Measurements from ENCODE around the gene AP5S1. TPM values are rescaled to one million over a fixed set of nuclear protein-coding genes. Genes with fewer than 3 reads are reported as not detected.

Gene AP5S1
- total and polyA plus RNA-seq, 2 of the 13 experiments (the other 11 are each of a cell fraction or from before 2014, with no cell fraction given): 7.9 to 23.2 TPM

DNA sequence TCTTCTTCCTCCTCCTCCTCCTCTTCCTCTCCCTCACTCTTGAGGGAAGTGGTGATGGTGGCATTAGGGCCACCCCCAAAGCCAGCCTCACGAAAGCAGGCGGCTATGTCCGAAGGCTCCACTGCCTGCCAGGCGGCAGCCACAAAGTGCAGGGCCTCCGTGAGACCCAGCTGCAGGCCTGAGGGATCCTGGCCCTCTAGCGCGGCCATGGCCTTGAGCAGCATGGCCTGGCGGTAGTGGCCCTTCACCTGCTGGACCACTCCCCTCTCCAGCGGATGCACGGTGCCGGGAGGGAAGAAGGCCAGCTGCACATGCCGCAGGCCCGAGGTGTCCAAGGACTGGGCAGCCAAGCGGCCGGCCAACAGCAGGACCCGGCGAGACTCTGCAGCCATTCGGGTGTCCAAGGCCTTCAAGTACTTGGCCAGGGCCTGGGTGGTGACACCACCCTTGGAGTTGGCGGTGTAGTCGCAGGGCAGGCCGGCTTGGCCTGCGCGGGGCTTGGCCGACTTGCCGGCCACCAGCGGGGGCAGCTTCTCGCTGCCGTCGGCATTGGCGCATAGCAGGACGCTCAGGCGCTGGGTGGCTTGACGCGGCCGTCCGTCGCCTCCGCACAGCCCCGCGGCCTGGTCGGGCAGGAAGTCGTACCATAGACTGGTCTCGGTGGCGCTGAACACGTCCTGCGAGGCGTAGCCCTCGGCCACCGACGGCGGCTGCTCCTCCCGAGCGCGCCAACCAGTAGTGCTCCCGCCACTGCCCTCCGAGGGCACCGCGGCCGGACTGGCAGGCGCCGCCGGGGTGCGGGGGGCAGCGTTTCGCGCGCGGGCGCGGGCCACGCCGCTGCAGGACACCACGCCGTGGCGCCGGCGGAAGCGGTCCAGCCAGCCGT, 34.9 kb upstream of the AP5S1 start (continued):
- TF ChIP-seq, protein P1, sequence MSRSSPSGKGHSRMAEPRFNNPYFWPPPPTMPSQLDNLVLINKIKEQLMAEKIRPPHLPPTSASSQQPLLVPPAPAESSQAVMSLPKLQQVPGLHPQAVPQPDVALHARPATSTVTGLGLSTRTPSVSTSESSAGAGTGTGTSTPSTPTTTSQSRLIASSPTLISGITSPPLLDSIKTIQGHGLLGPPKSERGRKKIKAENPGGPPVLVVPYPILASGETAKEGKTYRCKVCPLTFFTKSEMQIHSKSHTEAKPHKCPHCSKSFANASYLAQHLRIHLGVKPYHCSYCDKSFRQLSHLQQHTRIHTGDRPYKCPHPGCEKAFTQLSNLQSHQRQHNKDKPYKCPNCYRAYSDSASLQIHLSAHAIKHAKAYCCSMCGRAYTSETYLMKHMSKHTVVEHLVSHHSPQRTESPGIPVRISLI (CRISPR knock-in tag; IDR thresholded peaks at IDR 0.05; ENCODE audit: borderline replicate concordance): no peak
- TF ChIP-seq, protein P2, sequence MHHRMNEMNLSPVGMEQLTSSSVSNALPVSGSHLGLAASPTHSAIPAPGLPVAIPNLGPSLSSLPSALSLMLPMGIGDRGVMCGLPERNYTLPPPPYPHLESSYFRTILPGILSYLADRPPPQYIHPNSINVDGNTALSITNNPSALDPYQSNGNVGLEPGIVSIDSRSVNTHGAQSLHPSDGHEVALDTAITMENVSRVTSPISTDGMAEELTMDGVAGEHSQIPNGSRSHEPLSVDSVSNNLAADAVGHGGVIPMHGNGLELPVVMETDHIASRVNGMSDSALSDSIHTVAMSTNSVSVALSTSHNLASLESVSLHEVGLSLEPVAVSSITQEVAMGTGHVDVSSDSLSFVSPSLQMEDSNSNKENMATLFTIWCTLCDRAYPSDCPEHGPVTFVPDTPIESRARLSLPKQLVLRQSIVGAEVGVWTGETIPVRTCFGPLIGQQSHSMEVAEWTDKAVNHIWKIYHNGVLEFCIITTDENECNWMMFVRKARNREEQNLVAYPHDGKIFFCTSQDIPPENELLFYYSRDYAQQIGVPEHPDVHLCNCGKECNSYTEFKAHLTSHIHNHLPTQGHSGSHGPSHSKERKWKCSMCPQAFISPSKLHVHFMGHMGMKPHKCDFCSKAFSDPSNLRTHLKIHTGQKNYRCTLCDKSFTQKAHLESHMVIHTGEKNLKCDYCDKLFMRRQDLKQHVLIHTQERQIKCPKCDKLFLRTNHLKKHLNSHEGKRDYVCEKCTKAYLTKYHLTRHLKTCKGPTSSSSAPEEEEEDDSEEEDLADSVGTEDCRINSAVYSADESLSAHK (CRISPR knock-in tag; IDR thresholded peaks at IDR 0.05; ENCODE audit: borderline replicate concordance): no peak
- TF ChIP-seq TOE1 (CRISPR knock-in tag; IDR thresholded peaks at IDR 0.05): no peak
- TF ChIP-seq ZNF788 (CRISPR knock-in tag; IDR thresholded peaks at IDR 0.05; ENCODE audit: borderline replicate concordance): no peak
- TF ChIP-seq, protein P3, sequence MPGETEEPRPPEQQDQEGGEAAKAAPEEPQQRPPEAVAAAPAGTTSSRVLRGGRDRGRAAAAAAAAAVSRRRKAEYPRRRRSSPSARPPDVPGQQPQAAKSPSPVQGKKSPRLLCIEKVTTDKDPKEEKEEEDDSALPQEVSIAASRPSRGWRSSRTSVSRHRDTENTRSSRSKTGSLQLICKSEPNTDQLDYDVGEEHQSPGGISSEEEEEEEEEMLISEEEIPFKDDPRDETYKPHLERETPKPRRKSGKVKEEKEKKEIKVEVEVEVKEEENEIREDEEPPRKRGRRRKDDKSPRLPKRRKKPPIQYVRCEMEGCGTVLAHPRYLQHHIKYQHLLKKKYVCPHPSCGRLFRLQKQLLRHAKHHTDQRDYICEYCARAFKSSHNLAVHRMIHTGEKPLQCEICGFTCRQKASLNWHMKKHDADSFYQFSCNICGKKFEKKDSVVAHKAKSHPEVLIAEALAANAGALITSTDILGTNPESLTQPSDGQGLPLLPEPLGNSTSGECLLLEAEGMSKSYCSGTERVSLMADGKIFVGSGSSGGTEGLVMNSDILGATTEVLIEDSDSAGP (CRISPR knock-in tag; IDR thresholded peaks at IDR 0.05; ENCODE audit: borderline replicate concordance): no peak; the same call in 1 of the 2 replicates
- no peak for TF ChIP-seq ZNF383 (CRISPR knock-in tag; IDR thresholded peaks at IDR 0.05; ENCODE audit: borderline replicate concordance)
- peak; percentile 33; the same call in 1 of the 2 replicates for TF ChIP-seq HNRNPL (IDR thresholded peaks at IDR 0.05; ENCODE audit: low read depth, low read length)
- TF ChIP-seq DPF2 (CRISPR knock-in tag; IDR thresholded peaks at IDR 0.05; ENCODE audit: borderline replicate concordance, low read depth): no peak
- TF ChIP-seq KLF16 (CRISPR knock-in tag; IDR thresholded peaks at IDR 0.05): no peak
- TF ChIP-seq SP140L (CRISPR knock-in tag; IDR thresholded peaks at IDR 0.05; ENCODE audit: borderline replicate concordance): no peak
- TF ChIP-seq PTBP1 (IDR thresholded peaks at IDR 0.05; ENCODE audit: low read depth, low read length, poor library complexity, severe bottlenecking): peak; percentile 55
- no peak for TF ChIP-seq ZNF354B (CRISPR knock-in tag; IDR thresholded peaks at IDR 0.05)
- TF ChIP-seq ZNF749 (CRISPR knock-in tag; IDR thresholded peaks at IDR 0.05; ENCODE audit: borderline replicate concordance): no peak
- no peak for TF ChIP-seq ZC3H4 (CRISPR knock-in tag; IDR thresholded peaks at IDR 0.05; ENCODE audit: borderline replicate concordance)
- no peak for TF ChIP-seq ZNF562 (CRISPR knock-in tag; IDR thresholded peaks at IDR 0.05; ENCODE audit: borderline replicate concordance)
- TF ChIP-seq NFIC (IDR thresholded peaks at IDR 0.05; ENCODE audit: low read length): no peak
- no peak for TF ChIP-seq HOXD1 (CRISPR knock-in tag; IDR thresholded peaks at IDR 0.05)
- peak; percentile 89 for TF ChIP-seq POGZ (CRISPR knock-in tag; IDR thresholded peaks at IDR 0.05)
- no peak for TF ChIP-seq ZNF136 (CRISPR knock-in tag; IDR thresholded peaks at IDR 0.05; ENCODE audit: low read depth)
- TF ChIP-seq ZNF124 (CRISPR knock-in tag; IDR thresholded peaks at IDR 0.05): no peak
- TF ChIP-seq MEIS2 (CRISPR knock-in tag; IDR thresholded peaks at IDR 0.05): no peak
- TF ChIP-seq, protein P4, sequence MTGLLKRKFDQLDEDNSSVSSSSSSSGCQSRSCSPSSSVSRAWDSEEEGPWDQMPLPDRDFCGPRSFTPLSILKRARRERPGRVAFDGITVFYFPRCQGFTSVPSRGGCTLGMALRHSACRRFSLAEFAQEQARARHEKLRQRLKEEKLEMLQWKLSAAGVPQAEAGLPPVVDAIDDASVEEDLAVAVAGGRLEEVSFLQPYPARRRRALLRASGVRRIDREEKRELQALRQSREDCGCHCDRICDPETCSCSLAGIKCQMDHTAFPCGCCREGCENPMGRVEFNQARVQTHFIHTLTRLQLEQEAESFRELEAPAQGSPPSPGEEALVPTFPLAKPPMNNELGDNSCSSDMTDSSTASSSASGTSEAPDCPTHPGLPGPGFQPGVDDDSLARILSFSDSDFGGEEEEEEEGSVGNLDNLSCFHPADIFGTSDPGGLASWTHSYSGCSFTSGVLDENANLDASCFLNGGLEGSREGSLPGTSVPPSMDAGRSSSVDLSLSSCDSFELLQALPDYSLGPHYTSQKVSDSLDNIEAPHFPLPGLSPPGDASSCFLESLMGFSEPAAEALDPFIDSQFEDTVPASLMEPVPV (CRISPR knock-in tag; IDR thresholded peaks at IDR 0.05): no peak
- TF ChIP-seq SOX5 (CRISPR knock-in tag; IDR thresholded peaks at IDR 0.05; ENCODE audit: borderline replicate concordance): no peak

Measured in HepG2 (cell line).